Mesendoderm (in vitro differentiated cells): ENCODE results near the gene HNRNPK.

Experiments
- DNase-seq: peaks from one replicate; pipeline ENCODE4 v3.0.0; 2013
- H2AK5ac ChIP-seq: 2 replicates; pipeline ENCODE4 v1.6.1; 2013; ENCODE audit warnings: low read length, inconsistent platforms
- H2BK120ac ChIP-seq: 2 replicates; pipeline ENCODE4 v1.6.1; 2013; ENCODE audit warnings: low read depth, mild to moderate bottlenecking, low read length, moderate library complexity, mixed read lengths
- H2BK15ac ChIP-seq: replicated peaks from 2 replicates; pipeline ENCODE4 v1.6.1; 2013; ENCODE audit warnings: low read depth, mild to moderate bottlenecking, moderate library complexity
- H2BK5ac ChIP-seq: 2 replicates; pipeline ENCODE4 v1.6.1; 2013; ENCODE audit warnings: low read length, inconsistent platforms
- H3K18ac ChIP-seq: 2 replicates; pipeline ENCODE4 v1.6.1; 2013; ENCODE audit warnings: mild to moderate bottlenecking, low read length, mixed read lengths
- H3K23ac ChIP-seq: one replicate; pipeline ENCODE4 v1.6.1; 2013; ENCODE audit warnings: low read length
- H3K27ac ChIP-seq: 2 replicates; pipeline ENCODE4 v1.5.1; 2013; ENCODE audit warnings: low read depth, mild to moderate bottlenecking, inconsistent platforms, low read length, moderate library complexity
- H3K27me3 ChIP-seq: 2 replicates; pipeline ENCODE4 v1.6.1; 2013; ENCODE audit warnings: low read length, control low read depth, mild to moderate bottlenecking, inconsistent platforms; ENCODE audit not compliant: insufficient read depth, poor library complexity
- H3K36me3 ChIP-seq: 2 replicates; pipeline ENCODE4 v1.6.1; 2013; ENCODE audit warnings: low read length, inconsistent platforms; ENCODE audit not compliant: control insufficient read depth, insufficient read depth
- H3K4ac ChIP-seq: one replicate; pipeline ENCODE4 v1.6.1; 2013; ENCODE audit warnings: low read depth, mild to moderate bottlenecking, low read length, moderate library complexity
- H3K4me1 ChIP-seq: 2 replicates; pipeline ENCODE4 v1.6.1; 2013; ENCODE audit warnings: low read depth, low read length, inconsistent platforms; ENCODE audit not compliant: control insufficient read depth
- H3K4me2 ChIP-seq: 2 replicates; pipeline ENCODE4 v1.6.1; 2013; ENCODE audit warnings: low read length
- H3K4me3 ChIP-seq: 2 replicates; pipeline ENCODE4 v1.5.1; 2013; ENCODE audit warnings: mild to moderate bottlenecking, low read length
- H3K56ac ChIP-seq: one replicate; pipeline ENCODE4 v1.6.1; 2013; ENCODE audit warnings: low read length
- H3K79me1 ChIP-seq: 2 replicates; pipeline ENCODE4 v1.6.1; 2013; ENCODE audit warnings: low read length, inconsistent platforms
- H3K79me2 ChIP-seq: 2 replicates; pipeline ENCODE4 v1.6.1; 2013; ENCODE audit warnings: mild to moderate bottlenecking, low read length; ENCODE audit not compliant: control insufficient read depth, insufficient read depth
- H3K9ac ChIP-seq: 2 replicates; pipeline ENCODE4 v1.6.1; 2013; ENCODE audit warnings: low read length, inconsistent platforms
- H4K5ac ChIP-seq: one replicate; pipeline ENCODE4 v1.6.1; 2013; ENCODE audit warnings: low read length
- H4K8ac ChIP-seq: one replicate; pipeline ENCODE4 v1.6.1; 2013; ENCODE audit warnings: low read depth, mild to moderate bottlenecking, control low read depth, low read length, moderate library complexity
- WGBS: extraction: QIAGEN DNeasy Blood & Tissue Kit; methylation state at CpG from one replicate; pipeline ENCODE4 v1.1.7; 2013; ENCODE audit warnings: low lambda C conversion rate, missing lambda C conversion rate; ENCODE audit not compliant: insufficient coverage; ENCODE audit errors: extremely low coverage; 5-methylcytosine and 5-hydroxymethylcytosine counted together

Gene HNRNPK

DNA sequence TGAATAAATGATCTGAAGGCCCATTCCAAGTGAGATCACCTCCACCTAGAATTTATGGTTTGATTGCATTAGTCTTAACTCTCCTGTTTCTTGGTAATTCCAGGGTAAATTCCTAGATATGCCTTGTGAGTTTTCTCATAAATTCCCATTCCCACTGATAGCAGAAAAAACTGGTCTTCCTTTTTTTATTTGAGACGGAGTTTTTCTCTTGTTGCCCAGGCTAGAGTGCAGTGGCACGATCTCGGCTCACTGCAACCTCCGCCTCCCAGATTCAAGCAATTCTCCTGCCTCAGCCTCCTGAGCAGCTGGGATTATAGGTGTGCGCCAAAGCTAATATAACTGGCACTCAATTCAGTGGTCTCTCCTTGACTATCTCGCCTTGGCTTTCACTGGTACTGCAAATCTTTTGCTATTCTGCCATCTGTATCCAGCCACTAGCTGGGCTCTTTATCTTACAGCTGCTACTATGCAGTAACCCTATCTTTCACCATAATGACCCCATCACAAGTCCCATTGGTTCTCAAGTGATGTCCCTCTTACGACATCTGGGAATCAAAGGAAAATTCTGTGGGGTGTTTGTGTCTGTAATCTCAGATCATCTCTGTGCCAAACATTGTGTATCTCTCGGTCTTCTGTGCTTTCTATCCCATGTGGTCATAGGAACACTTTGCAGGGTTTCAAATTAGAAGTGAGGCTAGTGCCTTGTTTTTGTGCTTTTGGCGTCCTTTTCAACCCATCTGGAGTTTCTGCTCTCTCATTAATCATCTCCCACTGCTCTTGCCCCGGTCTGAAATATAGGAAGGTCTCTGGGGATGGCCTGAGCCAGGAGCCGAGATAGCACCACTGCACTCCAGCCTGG, 14.4 kb downstream of the HNRNPK start:
- Histone ChIP-seq H3K79me1 (no peaks in the 10 kb centered on the region), H3K79me2 (no peaks in the 10 kb centered on the region), H3K27me3 (no peaks in the 10 kb centered on the region), H2AK5ac (no peak overlapping the region), H4K5ac (no peak overlapping the region), H3K9ac (no peak overlapping the region), H3K4me2 (no peak overlapping the region), H3K4me1 (no peaks in the 10 kb centered on the region), H3K4me3 (no peak overlapping the region), H3K18ac (no peak overlapping the region), H3K27ac (no peak overlapping the region), H2BK5ac (no peak overlapping the region), H3K23ac (no peak overlapping the region), H4K8ac (no peak overlapping the region), H3K4ac (no peak overlapping the region), H3K56ac (no peak overlapping the region), H2BK15ac (no peak overlapping the region), H2BK120ac (no peak overlapping the region), H3K36me3 (no peaks in the 10 kb centered on the region)
- no CpG with 5 or more reads among the region's 11 CpGs for WGBS
- peak; percentile 65 for DNase-seq

GRCh38 chr9:83964973-83965349, 15.1 kb downstream of the HNRNPK start:
- no peak for DNase-seq
- Histone ChIP-seq H3K9ac (no peak overlapping the region), H3K27ac (no peak overlapping the region), H2BK120ac (no peak overlapping the region), H3K36me3 (no peaks in the 10 kb centered on the region), H3K4me1 (no peaks in the 10 kb centered on the region), H3K4me2 (no peak overlapping the region), H3K27me3 (no peaks in the 10 kb centered on the region), H3K23ac (no peak overlapping the region), H4K8ac (no peak overlapping the region), H3K79me1 (no peaks in the 10 kb centered on the region), H2BK15ac (no peak overlapping the region), H3K4me3 (no peak overlapping the region), H2AK5ac (no peak overlapping the region), H2BK5ac (no peak overlapping the region), H3K4ac (no peak overlapping the region), H4K5ac (no peak overlapping the region), H3K56ac (no peak overlapping the region), H3K79me2 (no peaks in the 10 kb centered on the region), H3K18ac (no peak overlapping the region)
- no CpG with 5 or more reads among the region's 2 CpGs for WGBS

DNA sequence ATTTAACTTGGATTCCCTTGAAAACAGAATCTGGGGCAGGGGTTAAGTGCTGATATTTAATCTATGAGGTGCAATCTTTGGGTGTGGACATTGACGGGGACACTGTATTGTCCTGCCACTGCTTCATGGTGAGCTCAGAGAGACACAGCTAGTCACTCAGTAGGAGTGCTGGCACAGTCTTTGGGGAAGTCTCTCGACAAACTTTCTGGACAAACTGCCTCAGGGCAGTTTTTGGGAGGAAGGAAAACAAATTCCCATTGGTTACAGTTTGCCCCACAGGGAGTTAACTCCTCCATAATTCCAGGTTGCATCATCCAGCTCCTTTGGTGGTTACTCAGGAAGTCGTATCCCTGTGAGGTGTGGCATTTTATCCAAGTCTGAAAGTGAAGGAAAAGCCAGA, 17.9 kb downstream of the HNRNPK start:
- no CpG with 5 or more reads among the region's 3 CpGs for WGBS
- Histone ChIP-seq H3K4ac (no peak overlapping the region), H3K79me1 (no peaks in the 10 kb centered on the region), H3K23ac (no peak overlapping the region), H3K27ac (no peak overlapping the region), H3K18ac (no peak overlapping the region), H4K5ac (no peak overlapping the region), H3K4me2 (no peak overlapping the region), H3K4me3 (no peak overlapping the region), H2AK5ac (no peak overlapping the region), H2BK120ac (no peak overlapping the region), H4K8ac (no peak overlapping the region), H3K4me1 (no peaks in the 10 kb centered on the region), H3K36me3 (no peaks in the 10 kb centered on the region), H3K79me2 (no peaks in the 10 kb centered on the region), H3K56ac (no peak overlapping the region), H2BK5ac (no peak overlapping the region), H3K9ac (no peak overlapping the region), H3K27me3 (no peaks in the 10 kb centered on the region), H2BK15ac (no peak overlapping the region)
- DNase-seq, result peak; percentile 75

DNA sequence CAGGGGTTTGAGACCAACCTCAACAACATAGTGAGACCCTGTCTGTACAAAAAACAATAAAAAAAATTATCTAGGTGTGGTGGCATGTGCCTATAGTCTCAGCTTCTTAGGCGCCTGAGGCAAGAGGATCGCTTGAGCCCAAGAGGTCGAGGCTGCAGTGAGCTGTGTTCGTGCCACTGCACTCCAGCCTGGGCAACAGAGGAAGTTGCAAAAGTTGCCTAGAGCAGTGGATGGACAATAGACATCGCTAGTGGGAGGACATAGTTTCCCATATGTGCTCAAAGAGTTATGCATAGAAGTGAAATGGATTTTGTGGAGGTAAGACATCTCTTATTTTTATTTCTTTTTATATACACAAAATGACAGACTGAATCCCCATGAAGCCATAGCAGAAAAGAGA, 19.0 kb downstream of the HNRNPK start:
- Histone ChIP-seq H3K27me3 (no peaks in the 10 kb centered on the region), H2BK5ac (no peak overlapping the region), H3K18ac (no peak overlapping the region), H3K4ac (no peak overlapping the region), H2BK15ac (no peak overlapping the region), H3K79me2 (no peaks in the 10 kb centered on the region), H2BK120ac (no peak overlapping the region), H3K79me1 (no peaks in the 10 kb centered on the region), H4K5ac (no peak overlapping the region), H4K8ac (no peak overlapping the region), H3K27ac (no peak overlapping the region), H3K4me1 (no peaks in the 10 kb centered on the region), H2AK5ac (no peak overlapping the region), H3K56ac (no peak overlapping the region), H3K23ac (no peak overlapping the region), H3K4me3 (no peak overlapping the region), H3K9ac (no peak overlapping the region), H3K36me3 (no peaks in the 10 kb centered on the region), H3K4me2 (no peak overlapping the region)
- DNase-seq, result no peak
- no CpG with 5 or more reads among the region's 5 CpGs for WGBS

GRCh38 chr9:83959061-83959460, 21.0 kb downstream of the HNRNPK start:
- Histone ChIP-seq H3K4me2 (no peak overlapping the region), H3K23ac (no peak overlapping the region), H3K56ac (no peak overlapping the region), H3K79me2 (no peaks in the 10 kb centered on the region), H3K4me3 (no peak overlapping the region), H2BK120ac (no peak overlapping the region), H4K8ac (no peak overlapping the region), H3K9ac (no peak overlapping the region), H2BK5ac (no peak overlapping the region), H3K36me3 (no peaks in the 10 kb centered on the region), H3K27ac (no peak overlapping the region), H2BK15ac (no peak overlapping the region), H3K4ac (no peak overlapping the region), H2AK5ac (no peak overlapping the region), H4K5ac (no peak overlapping the region), H3K79me1 (no peaks in the 10 kb centered on the region), H3K18ac (no peak overlapping the region), H3K27me3 (no peaks in the 10 kb centered on the region), H3K4me1 (no peaks in the 10 kb centered on the region)
- DNase-seq, result no peak
- no CpG with 5 or more reads among the region's 4 CpGs for WGBS

- Histone ChIP-seq H4K5ac (no peak overlapping the region), H3K4me1 (no peaks in the 10 kb centered on the region)
These were observed 22.8 kb downstream of the HNRNPK start for GRCh38 chr9:83957248-83957513.

More at GRCh38 chr9:83957248-83957513, 22.8 kb downstream of the HNRNPK start:
- no peak overlapping the region for H2AK5ac ChIP-seq
- no peak overlapping the region for H3K4me2 ChIP-seq
- no peak overlapping the region for H3K23ac ChIP-seq
- no peaks in the 10 kb centered on the region for H3K36me3 ChIP-seq
- H3K79me1 ChIP-seq, result no peaks in the 10 kb centered on the region
- no peak overlapping the region for H3K27ac ChIP-seq
- no peak overlapping the region for H3K18ac ChIP-seq
- H3K79me2 ChIP-seq, result no peaks in the 10 kb centered on the region
- DNase-seq, result no peak
- H4K8ac ChIP-seq, result no peak overlapping the region
- H2BK120ac ChIP-seq, result no peak overlapping the region
- H2BK15ac ChIP-seq, result no peak overlapping the region
- H3K9ac ChIP-seq, result no peak overlapping the region
- no CpG with 5 or more reads among the region's 4 CpGs for WGBS
- H3K56ac ChIP-seq, result no peak overlapping the region
- H3K4me3 ChIP-seq, result no peak overlapping the region
- H2BK5ac ChIP-seq, result no peak overlapping the region
- no peak overlapping the region for H3K4ac ChIP-seq
- no peaks in the 10 kb centered on the region for H3K27me3 ChIP-seq
